Endothelial cell of umbilical vein (primary cell): ENCODE results near the gene DOP1B. TPM values are rescaled to one million over a fixed set of nuclear protein-coding genes. Genes with fewer than 3 reads are reported as not detected.

Source experiments
- BruUV-seq: library from RNA; stranded (reverse); fragments of 400-500 nt; replicated peaks from 2 replicates; lab custom pipeline; 2021; lab: Mats Ljungman, UMichigan
- CTCF ChIA-PET: fragments of 300-600, 350-600 bp; sonication (Branson Sonifier 250); formaldehyde crosslinking; loops from one replicate; lab custom pipeline; 2021; ENCODE audit warnings: antibody characterized with exemption, inconsistent platforms; lab: Charles Lee
- POLR2A ChIA-PET: fragments of 300-600, 350-600 bp; sonication (Branson Sonifier 250); formaldehyde crosslinking; loops from one replicate; lab custom pipeline; 2021; ENCODE audit warnings: antibody characterized with exemption, inconsistent platforms; lab: Charles Lee
- DNase-seq: peaks from one replicate; pipeline ENCODE4 v3.0.0-alpha.2; 2011; ENCODE audit warnings: low read depth, low spot score
- FAIRE-seq: peaks from 2 replicates; lab custom pipeline; 2011; peaks lifted over from hg19 to GRCh38; lab: Jason Lieb, UNC
- H2AFZ ChIP-seq: 2 replicates; pipeline ENCODE4 v1.6.0; 2012; ENCODE audit warnings: low read depth, low read length, control low read depth, inconsistent platforms
- H3K27ac ChIP-seq: 2 replicates; pipeline ENCODE4 v1.5.1; 2011; ENCODE audit warnings: low read depth, mild to moderate bottlenecking, control low read depth, low read length, moderate library complexity; ENCODE audit not compliant: insufficient read depth
- H3K27me3 ChIP-seq, 2 experiments: 2 replicates each; pipeline versions ENCODE4 v1.6.0 to v1.6.1; 2011; ENCODE audit warnings: low read length in 2 of 2, mixed read lengths in 1 of 2; ENCODE audit not compliant: control insufficient read depth in 2 of 2, insufficient read depth in 2 of 2
- H3K36me3 ChIP-seq, 2 experiments: 2 replicates in 1 of 2; 3 replicates in 1 of 2; pipeline ENCODE4 v1.5.1; 2011; ENCODE audit warnings: low read length in 2 of 2, mild to moderate bottlenecking in 1 of 2, moderate library complexity in 1 of 2; ENCODE audit not compliant: control insufficient read depth in 2 of 2, insufficient read depth in 2 of 2; ENCODE audit errors: extremely low read depth in 1 of 2
- H3K4me1 ChIP-seq: 3 replicates; pipeline ENCODE4 v1.5.1; 2011; ENCODE audit warnings: mild to moderate bottlenecking, low read length; ENCODE audit not compliant: control insufficient read depth, insufficient read depth; ENCODE audit errors: extremely low read depth
- H3K4me2 ChIP-seq: 2 replicates; pipeline ENCODE4 v1.6.1; 2011; ENCODE audit warnings: low read length, control low read depth, mixed read lengths; ENCODE audit not compliant: insufficient read depth
- H3K4me3 ChIP-seq, 3 experiments: fragments of 200-600 bp in 1 of 3; sonication (generic), shearing (Covaris generic) in 1 of 3; replicated peaks in 1 of 3; 2 replicates each; pipeline ENCODE4 v1.5.1; 2011 to 2016; ENCODE audit warnings: control low read depth in 3 of 3, low read length in 3 of 3, mild to moderate bottlenecking in 2 of 3, inconsistent platforms in 1 of 3, low read depth in 1 of 3, moderate library complexity in 1 of 3; ENCODE audit not compliant: insufficient read depth in 1 of 3
- H3K79me2 ChIP-seq: 2 replicates; pipeline ENCODE4 v1.6.0; 2012; ENCODE audit warnings: low read length, inconsistent platforms; ENCODE audit not compliant: control insufficient read depth, insufficient read depth
- H3K9ac ChIP-seq: replicated peaks from 2 replicates; pipeline ENCODE3; 2011; ENCODE audit warnings: low read length, control low read depth; ENCODE audit not compliant: insufficient read depth; ENCODE audit errors: extremely low read depth
- H3K9me1 ChIP-seq: replicated peaks from 3 replicates; pipeline ENCODE4 v1.6.0; 2011; ENCODE audit warnings: mild to moderate bottlenecking, low read length; ENCODE audit not compliant: control insufficient read depth, insufficient read depth; ENCODE audit errors: extremely low read depth
- H3K9me3 ChIP-seq: replicated peaks from 2 replicates; pipeline ENCODE4 v1.5.1; 2012; ENCODE audit warnings: low read length, inconsistent platforms; ENCODE audit not compliant: control insufficient read depth, insufficient read depth
- H4K20me1 ChIP-seq: replicated peaks from 2 replicates; pipeline ENCODE3; 2011; ENCODE audit warnings: mild to moderate bottlenecking, low read length; ENCODE audit not compliant: control insufficient read depth, insufficient read depth; ENCODE audit errors: extremely low read depth
- EZH2 ChIP-seq: IDR thresholded peaks from 2 replicates; pipeline ENCODE4 v1.6.1; 2012; ENCODE audit warnings: borderline replicate concordance, low read depth, mild to moderate bottlenecking, moderate library complexity, low read length, inconsistent platforms; ENCODE audit not compliant: severe bottlenecking
- dilution Hi-C: fragments of 300-500 bp; cut with MboI; formaldehyde crosslinking; loops from one replicate; pipeline ENCODE4 v1.15.0; 2019; ENCODE audit warnings: low sequenced_read_pairs; ENCODE audit not compliant: extremely low pct_ligation_motif_present
- intact Hi-C: fragments of 100-400 bp; cut with micrococcal nuclease; formaldehyde crosslinking; loops from one replicate; pipeline ENCODE4 v1.10.0; 2022
- polyA plus RNA-seq, 4 experiments: library from polyadenylated mRNA; depleted of rRNA in 3 of 4; stranded (reverse) in 3 of 4; unstranded in 1 of 4; fragments of >200 nt; gene quantifications; 2 replicates each; pipeline versions ENCODE4 v1.2.1 to v1.2.3, GENCODE V29; 2011 to 2012; ENCODE audit warnings: missing spikeins in 1 of 4
- total RNA-seq: library from RNA; stranded (reverse); gene quantifications from 2 replicates; pipeline ENCODE4 v1.2.3, GENCODE V29; 2021
- TF ChIP-seq, protein P1 (sequence below): IDR thresholded peaks from 2 replicates; pipeline ENCODE4 v1.6.1; 2011; ENCODE audit not compliant: insufficient read depth, insufficient read length
- TF ChIP-seq, protein P2 (sequence below), 2 donors: IDR thresholded peaks; 1 replicate in 1 of 2; 2 replicates in 1 of 2; pipeline ENCODE4 v1.5.1; 2011; ENCODE audit warnings: low read length in 2 of 2, mild to moderate bottlenecking in 2 of 2, moderate library complexity in 2 of 2, control low read depth in 1 of 2, inconsistent platforms in 1 of 2, low read depth in 1 of 2; ENCODE audit not compliant: insufficient read depth in 1 of 2; ENCODE audit errors: extremely low read depth in 1 of 2

Gene DOP1B
- total and polyA plus RNA-seq, 2 donors (not counting 3 experiments of a cell fraction or from before 2014, with no cell fraction given), result 3.7 to 9.9 TPM

DNA sequence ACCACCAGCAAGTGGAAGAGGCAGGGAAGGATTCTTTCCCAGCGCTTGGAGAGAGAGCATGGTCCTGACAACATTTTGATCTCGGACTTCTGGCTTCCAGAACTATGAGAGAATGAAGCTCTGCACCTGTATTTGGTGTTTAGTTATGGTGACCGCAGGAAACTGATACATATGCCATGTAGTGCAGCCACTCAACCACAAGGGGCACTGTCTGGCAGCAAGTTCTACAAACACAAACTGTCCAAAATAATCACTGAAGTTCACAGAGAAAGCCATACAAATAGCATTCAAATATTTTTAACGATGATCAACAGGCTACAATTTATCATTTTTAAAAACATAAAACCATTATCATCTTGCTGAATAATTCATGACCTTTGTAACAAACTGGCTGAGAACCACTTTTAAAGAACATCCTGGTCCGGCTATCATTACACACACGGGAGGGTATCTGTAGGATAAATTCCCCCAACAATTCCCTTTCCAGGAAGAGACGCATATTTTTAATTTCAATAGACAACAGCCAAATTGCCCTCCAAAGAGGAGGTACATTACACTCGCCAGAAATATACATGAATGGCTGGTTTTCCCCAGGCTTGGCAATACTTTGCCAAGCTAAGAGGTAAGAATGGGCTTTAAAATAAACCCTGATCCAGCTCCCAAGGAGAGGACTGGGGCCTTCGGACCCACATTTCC is 31.0 kb upstream of the DOP1B start:
- H3K9me1 ChIP-seq, result no peaks in the 10 kb centered on the region
- no peak overlapping the region for H3K9ac ChIP-seq
- no peak overlapping the region for H3K4me3 ChIP-seq
- H4K20me1 ChIP-seq, result no peaks in the 10 kb centered on the region
- no peaks in the 10 kb centered on the region for H3K9me3 ChIP-seq
- dilution Hi-C loops, result no loop called here
- H3K36me3 ChIP-seq, result no peaks in the 10 kb centered on the region
- FAIRE-seq (peak; percentile 90), DNase-seq (peak; percentile 58)
- H3K4me1 ChIP-seq, result no peaks in the 10 kb centered on the region
- ChIA-PET CTCF (interaction anchor here (0.5 to 1.1 kb wide), 8 partner anchors 8 to 264 kb away, joined by 3 to 4 read pairs (median 3); partner anchors contain the start of gene MORC3), POLR2A (interaction anchor here (1.0 kb wide), 1 partner anchor 11 kb away, joined by 4 read pairs; no protein-coding TSS in a partner anchor)
- H3K27me3 ChIP-seq, result peaks cover 3% of the 10 kb centered on the region in 2 experiments
- no peaks in the 10 kb centered on the region for H3K79me2 ChIP-seq
- H3K4me2 ChIP-seq, result no peak overlapping the region
- no peak overlapping the region for H2AFZ ChIP-seq
- intact Hi-C loops, result no loop called here
- no peak overlapping the region for H3K27ac ChIP-seq
- TF ChIP-seq EZH2, result no peak
- TF ChIP-seq, protein P1, sequence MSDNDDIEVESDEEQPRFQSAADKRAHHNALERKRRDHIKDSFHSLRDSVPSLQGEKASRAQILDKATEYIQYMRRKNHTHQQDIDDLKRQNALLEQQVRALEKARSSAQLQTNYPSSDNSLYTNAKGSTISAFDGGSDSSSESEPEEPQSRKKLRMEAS, result no peak
- TF ChIP-seq, protein P2, sequence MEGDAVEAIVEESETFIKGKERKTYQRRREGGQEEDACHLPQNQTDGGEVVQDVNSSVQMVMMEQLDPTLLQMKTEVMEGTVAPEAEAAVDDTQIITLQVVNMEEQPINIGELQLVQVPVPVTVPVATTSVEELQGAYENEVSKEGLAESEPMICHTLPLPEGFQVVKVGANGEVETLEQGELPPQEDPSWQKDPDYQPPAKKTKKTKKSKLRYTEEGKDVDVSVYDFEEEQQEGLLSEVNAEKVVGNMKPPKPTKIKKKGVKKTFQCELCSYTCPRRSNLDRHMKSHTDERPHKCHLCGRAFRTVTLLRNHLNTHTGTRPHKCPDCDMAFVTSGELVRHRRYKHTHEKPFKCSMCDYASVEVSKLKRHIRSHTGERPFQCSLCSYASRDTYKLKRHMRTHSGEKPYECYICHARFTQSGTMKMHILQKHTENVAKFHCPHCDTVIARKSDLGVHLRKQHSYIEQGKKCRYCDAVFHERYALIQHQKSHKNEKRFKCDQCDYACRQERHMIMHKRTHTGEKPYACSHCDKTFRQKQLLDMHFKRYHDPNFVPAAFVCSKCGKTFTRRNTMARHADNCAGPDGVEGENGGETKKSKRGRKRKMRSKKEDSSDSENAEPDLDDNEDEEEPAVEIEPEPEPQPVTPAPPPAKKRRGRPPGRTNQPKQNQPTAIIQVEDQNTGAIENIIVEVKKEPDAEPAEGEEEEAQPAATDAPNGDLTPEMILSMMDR (IDR thresholded peaks at IDR 0.05; ENCODE audit: extremely low read depth in 1 of 2, insufficient read depth in 1 of 2, low read depth in 1 of 2, low read length in 2 of 2), result peak; percentile 92
- no TSS peak for BruUV-seq
